Epithelial cell of esophagus (primary cell): ENCODE data around the gene ARPP21.

Experiments used
- DNase-seq: peaks from one replicate; pipeline ENCODE4 v3.0.0; 2010; ENCODE audit warnings: low read depth
- H3K4me3 ChIP-seq: 2 replicates; pipeline ENCODE4 v1.5.1; 2011; ENCODE audit warnings: mild to moderate bottlenecking, low read length, control low read depth
- CTCF ChIP-seq: IDR thresholded peaks from 2 replicates; pipeline ENCODE4 v1.5.1; 2011; ENCODE audit warnings: low read depth, mild to moderate bottlenecking, low read length, control low read depth, inconsistent platforms; ENCODE audit not compliant: insufficient read depth; ENCODE audit errors: missing control alignments

The ARPP21 gene

DNA sequence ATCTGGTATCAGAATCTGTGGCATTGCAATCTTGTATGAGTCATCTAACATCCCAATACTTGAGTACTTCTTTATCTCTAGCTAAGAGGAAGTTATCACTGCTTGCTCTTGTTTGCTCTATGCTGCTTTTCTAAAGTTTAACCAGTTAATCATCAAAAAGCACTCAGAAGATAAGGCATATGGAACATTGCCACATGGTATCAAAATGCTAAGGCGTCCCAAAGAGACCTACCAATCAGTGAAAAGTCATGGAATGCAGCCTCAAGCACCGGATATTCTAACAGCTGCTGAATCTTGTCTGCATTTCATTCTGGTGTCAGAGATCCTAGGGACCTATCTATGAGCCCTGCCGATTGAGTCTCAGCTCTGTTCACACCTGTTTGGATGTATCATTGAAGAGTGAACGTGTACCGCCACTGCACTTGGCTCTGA is 192.8 kb downstream of the ARPP21 start:
- no peak for DNase-seq
- H3K4me3 ChIP-seq, result no peak overlapping the region
- TF ChIP-seq CTCF, result no peak
